GM21717 (cell line): ENCODE results near the gene NCBP3.
"Not testable (repeated sequence)": the region's sequence is repeated elsewhere in the genome, so short reads cannot be mapped to it uniquely, and the experiment has no call there.

Experiments
- ATAC-seq: cut with Tn5 transposase; IDR thresholded peaks from one replicate; pipeline ENCODE4 v1.9.1; 2021; ENCODE audit warnings: mild to moderate bottlenecking, moderate library complexity; ENCODE audit not compliant: unreplicated experiment

NCBP3 gene

DNA sequence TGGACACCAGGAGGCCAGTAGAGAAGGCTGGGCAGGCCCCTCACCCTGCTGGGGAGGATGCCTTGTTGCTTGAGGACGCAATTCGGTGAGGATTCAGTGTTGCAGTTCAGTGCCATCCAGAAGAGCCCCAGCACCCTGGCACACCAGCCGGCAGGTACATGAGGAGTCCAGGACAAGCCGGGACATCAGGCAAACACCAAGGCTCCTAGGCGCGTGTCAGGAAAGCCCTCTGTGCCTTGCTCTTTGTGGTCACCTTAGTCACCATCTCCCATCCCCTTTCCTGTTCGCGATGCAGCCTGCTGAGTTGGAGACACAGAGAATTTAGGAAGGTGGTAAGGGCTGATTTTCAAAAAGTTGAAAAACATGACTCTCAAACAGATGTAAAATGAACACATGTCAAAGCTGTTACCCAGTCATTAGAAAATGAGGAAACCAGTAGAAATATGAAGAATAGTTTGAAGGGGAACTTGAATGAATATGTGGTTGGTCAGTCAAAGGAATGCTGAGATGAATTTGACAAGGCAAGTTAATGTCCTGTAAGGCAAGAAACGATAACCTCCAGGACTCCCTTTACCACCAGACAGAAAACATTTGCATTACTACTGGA lies 2.3 kb upstream of the NCBP3 start:
- ATAC-seq = no peak

DNA sequence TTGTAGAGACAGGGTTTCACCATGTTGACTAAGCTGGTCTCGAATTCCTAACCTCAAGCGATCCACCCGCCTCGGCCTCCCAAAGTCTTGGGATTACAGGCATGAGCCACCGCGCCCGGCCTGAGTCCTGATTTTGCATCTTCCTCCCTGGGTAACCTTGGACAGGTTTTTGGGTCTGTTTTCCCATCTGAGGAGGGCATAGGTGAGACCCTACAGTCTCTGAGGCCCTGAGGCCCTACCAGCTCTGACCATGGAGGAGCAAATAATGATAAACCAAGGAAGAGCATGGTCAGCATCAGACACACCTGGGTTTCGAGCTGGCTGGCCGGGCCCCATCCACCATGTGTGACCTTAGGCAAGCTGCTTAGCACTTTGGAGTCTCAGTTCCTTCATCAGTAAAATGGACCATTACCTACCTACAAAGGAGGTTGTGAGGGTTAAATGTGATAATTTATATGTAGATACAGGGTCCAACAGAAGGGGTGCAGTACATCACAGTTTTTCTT lies 1.2 kb upstream of the NCBP3 start:
- no peak for ATAC-seq

DNA sequence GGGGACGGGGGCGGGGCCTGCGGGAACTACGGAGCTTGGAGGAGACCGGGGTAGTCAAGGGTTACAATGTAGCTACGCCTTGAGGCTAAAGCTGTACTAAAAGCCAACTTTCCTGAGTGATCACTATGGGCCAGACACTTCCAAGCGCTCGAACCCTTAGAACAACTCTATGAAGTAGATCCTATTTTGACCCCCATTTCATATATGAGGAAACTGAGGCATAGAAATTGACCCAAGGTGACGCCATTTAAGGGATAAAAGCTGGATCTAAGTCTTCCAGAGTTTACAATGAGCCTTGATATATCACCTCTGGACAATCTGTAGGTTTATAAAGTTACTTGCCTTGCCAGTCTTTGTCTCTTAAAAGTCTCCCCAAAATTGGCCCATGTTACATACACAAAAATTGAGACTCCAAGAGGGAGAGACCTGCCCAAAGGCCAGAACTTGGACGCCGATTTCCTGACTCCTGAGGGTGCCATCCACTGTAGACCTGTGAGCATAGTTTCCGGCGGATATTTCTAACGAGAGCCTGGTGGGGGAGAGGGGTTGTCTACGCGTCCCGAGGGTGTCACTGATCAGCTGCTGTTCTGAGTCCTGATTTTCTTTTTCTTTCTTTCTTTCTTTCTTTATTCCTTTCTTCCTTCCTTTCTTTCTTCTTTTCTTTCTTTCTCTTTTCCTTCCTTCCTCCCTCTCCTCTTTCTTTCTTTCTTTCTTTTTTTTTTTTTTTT lies 555 bp upstream of the NCBP3 start:
- no peak for ATAC-seq

DNA sequence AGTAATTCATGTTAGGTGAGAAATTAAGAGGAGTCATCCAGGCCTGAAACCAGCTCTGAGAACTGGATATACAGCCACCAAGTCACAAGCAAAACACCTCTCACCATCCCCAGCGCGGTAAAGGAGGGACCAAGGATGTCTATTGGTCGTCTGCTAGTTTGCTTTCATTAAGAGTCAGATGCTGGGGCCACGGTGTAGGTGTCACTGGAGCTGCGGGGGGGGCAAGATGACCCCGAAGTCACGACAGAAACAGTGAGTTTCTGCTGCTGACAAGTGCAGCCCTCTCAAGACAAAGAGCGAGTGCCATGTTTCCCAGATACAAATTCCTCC lies 790 bp downstream of the NCBP3 start:
- ATAC-seq = peak; percentile 19

DNA sequence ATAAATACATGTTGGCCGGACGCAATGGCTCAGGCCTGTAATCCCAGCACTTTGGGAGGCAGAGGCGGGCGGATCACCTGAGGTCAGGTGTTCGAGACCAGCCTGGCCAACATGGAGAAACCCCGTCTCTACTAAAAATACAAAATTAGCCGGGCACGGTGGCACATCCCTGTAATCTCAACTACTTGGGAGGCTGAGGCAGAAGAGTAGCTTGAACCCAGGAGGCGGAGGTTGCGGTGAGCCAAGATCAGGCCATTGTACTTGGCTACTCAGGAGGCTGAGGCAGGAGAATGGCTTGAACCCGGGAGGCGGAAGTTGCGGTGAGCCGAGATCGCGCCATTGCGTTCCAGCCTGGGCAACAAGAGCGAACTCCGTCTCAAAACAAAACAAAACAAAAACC lies 1.5 kb downstream of the NCBP3 start:
- ATAC-seq = not testable (repeated sequence)

DNA sequence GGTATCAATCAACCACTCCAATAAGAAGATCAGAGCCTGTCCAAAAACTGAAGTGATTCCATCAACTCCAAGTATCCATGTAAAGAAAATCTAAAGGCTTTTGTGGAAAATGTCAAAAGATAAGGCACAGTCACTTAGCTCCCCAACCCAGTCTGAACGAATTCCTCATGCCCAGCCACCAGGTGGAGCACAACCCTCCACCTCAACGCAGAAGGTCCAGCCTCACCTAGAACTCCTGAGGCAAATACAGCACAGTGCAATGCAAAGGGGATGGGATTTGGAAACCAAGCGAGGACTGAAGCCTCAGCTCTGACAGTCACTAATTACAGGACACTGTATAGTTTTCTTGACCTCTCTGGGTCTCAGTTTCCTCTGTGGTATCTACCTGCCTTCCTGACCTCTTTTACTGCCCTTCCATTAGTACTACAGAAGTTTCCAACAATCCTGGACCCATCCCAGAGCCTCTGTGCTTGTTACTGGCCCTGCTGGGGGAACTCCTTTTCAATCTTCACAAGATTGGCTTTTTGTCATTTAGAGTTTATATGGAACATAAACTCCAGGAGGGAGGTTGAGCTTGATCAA lies 2.0 kb downstream of the NCBP3 start:
- ATAC-seq = no peak

DNA sequence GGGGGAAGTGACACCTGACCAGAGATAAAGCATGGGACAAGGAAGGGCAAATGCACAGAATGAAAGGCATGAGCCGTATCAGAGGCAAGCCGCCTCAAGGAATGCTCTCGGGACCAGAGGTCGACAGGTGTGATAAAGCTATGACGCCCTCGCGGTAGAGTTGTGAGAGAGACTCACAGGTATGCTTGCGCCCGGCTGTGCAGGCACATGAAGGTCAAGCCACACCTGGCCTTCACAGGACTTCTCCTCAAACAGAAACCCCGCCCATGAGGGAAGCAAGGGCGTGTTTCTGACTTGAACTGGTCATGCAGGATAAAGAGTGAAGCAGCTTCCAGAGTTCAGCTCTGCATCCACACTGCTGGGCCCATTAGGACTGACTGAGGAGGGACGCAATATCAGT lies 7.8 kb downstream of the NCBP3 start:
- no peak for ATAC-seq

DNA sequence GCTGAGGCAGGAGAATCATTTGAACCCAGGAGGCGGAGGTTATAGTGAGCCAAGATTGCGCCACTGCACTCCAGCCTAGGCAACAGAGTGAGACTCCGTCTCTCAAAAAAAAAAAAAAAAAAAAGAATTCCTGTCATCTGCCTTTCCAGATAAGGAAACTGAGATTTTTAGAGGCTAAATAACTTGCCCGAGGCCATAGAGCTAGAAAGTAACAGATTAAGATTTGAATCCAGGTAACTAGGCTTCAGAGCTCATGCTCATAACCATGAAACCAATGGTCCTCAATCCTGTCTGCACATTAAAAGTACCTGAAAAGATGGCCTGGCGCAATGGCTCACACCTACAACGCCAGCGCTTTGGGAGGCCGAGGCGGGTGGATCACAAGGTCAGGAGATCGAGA lies 9.5 kb downstream of the NCBP3 start:
- ATAC-seq = no peak

DNA sequence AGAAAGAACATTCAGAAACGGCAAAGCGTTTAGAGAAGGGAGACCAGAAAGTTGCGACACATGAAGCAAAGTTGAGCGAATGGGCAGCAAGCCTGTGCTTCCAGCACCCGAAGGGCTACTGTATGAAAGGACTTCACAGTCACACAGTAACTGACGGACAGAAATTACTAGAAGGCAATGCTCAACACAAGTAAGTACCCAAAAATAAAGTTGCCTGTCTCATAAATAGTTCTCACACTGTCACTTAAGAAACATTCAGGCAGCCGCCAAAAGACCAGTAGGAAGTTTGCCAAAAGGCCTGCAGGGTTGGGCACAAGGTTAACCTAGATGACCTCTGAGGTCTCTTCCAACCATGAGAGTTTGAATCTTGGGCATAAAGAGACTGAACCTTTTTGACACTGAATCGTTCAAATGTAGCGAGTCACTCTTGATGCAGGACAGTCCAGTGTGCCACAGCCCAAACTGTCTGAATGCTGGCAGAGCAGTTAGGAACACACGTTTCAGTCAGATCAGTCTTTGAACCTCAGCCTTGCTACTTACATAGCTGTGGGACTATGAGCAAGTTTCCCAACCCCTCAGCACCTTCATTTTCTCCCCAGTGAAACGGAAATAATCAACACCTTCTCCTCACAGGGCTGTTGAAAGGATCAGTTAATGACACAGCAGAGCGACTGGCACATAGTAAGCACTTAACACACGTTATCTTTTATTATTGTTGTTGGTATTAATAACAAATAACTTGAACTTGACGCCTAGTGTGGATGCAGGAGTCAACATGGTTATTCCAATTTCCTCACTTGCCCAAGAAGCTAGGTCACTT lies 10.4 kb downstream of the NCBP3 start:
- ATAC-seq = no peak

DNA sequence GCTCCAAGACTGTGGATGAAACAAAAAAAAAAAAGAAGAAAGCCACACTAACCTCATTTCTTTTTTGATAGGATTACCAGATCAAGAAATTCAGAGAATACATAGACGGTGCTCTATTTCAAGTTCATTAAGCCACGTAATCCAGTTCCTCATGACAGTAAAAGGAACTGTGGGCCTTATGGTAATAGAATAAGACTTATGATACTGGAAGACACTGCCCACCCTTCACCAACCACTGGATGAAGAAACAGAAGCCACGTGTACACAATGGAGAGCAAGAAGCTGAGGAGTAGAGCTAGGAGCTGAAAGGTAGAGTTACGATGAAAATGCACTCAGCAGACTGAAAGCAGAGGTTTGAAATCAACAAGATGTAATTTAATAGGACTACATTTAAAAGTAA lies 11.2 kb downstream of the NCBP3 start:
- ATAC-seq = no peak

DNA sequence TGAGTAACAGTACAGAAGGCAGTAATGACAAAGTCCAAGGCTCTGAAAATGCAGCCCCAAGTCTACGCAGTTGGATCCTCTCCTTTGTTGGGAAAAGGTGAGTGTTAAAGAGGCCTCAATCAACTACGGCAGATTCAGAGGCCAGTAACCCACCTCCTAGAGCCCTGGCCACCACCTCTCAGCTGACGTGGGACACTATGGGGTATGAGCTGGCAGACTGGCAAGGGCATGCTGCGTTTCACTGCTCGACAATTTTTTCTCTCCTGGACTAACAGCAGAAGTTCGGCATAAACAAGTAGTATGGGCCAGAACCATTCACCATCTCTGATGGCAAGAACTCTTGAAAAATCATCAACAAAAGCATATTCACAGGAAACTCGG lies 17.2 kb downstream of the NCBP3 start:
- ATAC-seq = no peak

DNA sequence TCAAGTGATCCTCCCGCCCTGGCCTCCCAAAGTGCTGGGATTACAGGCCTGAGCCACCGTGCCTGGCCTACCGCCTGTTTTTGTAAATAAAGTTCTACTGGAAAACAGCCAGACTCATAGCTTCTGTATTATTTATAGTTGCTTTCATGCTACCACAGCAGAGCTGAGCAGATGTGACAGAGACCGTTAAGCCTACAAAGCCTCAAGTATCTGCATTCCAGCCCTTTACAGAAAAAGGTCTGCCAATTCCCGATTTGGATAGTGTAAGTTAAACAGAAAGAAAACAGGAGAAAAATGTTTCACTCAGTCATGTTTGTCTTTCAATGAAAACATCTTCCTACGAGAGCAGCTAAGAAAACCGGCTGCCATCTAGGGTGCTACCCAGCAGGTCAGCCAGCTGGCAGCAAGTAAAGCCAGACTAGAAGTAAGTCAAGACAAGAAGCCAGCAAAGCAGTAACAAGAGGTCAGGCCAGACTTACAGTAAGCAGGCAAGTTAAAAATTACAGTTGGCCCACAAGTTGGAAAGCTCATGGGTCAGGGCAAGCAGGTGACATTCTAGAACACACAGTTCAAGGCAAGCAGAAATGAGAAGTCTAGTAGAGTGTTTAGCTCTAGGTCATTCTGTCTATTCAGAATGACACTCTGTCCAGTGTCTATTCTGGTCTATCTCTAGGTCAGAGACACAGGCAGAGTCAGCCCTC lies 17.7 kb downstream of the NCBP3 start:
- ATAC-seq = no peak

DNA sequence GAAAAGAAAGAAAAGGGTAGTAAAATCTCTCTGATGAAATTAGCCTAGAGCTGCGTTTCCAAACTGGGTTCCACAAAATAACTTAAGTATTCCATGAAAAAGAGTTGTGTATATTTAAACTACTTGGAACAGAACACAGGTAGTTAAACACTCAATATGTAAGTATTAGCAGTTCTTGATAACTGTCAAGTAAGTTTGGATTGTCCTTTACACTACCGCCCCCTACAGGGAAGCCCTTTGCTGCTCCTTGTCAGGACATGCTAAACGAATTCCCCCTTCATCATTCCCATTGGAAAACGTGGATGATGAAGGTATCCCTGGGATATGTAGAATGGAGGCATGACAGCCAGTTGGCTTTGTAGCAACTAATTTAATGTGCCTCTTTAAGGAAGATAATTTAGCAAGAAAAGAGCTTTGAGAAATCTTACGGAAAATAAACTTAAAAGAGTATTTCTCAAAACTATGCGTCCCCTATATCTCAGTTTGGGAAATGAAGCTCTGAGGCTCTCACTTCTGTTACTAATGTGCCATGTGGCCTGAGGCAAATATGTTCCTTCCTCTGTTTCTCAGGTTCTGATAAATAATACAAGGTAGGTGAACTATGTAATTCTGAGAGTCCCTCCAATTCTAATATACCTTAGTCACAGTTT lies 18.8 kb downstream of the NCBP3 start:
- ATAC-seq = no peak

DNA sequence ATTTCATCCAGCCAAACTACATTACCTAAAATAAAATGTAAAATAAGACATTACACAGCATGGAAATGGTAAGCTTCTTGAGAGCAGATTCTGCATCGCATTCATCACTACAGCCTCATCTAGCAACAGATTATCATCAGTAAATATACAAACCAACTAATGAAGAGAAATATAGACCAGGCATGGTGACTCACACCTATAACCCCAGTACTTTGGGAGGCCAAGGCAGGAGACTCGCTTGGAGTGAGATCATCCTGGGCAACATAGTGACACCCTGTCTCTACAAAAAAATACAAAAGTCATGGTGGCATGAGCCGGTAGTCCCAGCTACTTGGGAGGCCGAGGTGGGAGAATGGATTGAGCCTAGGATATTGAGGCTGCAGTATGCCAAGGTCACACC lies 19.9 kb downstream of the NCBP3 start:
- no peak for ATAC-seq

DNA sequence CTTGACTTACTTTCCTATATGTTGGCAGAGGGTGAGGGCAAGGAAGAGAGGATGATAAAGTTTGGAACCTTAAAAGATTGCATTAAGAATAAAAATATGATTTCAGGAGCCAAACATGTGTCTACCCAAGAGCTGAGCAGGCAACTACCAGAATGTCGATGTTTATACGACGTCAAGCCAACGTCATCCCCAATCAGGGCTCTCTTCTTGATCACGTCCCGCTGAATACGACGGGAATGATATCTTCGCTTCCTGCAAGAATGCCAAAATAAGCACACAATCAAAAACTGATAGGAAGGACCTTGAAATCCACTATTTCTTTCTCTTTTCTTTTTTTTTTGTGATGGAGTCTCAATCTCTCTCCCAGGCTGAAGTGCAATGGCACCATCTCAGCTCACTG lies 24.9 kb downstream of the NCBP3 start:
- no peak for ATAC-seq

DNA sequence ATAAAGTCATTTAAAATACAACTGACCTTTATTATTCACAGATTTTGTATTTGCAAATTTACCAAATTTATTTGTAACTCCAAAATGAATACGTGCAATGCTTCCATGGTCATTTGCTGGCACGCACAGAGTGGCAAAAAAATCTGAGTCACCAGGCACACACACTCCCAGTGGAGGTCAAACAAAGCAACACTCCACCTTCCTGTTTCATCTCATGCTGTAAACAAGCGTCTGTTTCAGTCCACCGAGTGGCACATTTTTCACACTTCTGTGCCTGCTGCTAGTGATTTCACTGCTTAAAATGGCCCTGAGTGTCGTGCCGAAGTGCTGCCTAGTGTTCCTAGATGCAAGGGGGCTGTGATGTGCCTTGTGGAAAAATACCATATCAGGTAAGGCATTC lies 27.3 kb downstream of the NCBP3 start:
- ATAC-seq = no peak

DNA sequence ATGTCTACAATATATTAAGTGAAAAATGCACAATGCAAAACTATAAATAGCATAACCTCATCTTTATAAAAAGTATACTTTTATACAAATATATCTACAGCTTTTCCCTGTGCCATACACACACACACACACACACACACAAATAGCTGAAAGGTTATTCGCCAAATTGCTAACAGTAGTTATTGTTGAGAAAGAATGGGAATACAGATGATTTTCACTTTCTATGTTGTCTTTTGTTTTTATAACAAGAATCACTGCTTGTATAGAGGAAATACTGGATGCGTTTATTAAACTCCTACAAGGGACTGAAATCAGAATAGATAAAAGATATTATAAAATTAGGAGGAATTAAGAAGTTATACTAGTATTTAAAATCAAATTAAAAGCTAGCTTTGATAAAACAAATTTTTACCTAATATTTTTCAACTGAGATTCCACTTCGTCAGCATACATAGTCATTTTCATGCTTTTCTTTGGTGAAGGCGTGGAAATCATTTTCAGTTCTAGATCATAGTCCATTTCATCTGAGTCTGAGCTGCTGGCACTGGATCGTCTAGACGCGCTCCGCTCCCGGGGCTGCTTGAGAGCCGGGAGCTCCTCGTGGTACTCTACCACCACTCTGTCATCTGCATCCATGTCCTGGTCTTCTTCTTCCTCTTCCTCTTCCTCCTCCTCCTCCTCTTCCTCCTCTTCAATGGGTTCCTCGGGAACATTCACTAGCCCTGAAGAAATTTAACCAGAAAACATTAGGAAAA lies 28.0 kb downstream of the NCBP3 start:
- no peak for ATAC-seq

DNA sequence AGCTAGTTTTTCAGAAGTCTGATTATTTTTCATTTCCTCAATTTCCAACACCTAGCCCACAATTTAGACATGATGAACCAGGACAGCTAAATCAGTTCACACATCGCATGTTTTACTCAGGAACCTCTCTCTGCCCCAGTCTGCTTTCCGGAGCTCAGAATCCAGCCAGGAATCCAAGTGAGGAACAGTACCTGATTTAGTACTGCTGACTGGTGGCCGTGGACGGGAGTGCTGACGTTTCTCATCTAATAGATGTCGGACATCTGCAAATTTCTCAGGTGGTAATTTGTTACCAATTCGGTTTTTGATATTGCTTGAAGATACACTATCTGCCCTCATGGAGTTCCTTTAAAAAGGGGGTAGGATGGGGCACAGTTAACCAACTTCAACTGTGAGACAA lies 30.1 kb downstream of the NCBP3 start:
- no peak for ATAC-seq

DNA sequence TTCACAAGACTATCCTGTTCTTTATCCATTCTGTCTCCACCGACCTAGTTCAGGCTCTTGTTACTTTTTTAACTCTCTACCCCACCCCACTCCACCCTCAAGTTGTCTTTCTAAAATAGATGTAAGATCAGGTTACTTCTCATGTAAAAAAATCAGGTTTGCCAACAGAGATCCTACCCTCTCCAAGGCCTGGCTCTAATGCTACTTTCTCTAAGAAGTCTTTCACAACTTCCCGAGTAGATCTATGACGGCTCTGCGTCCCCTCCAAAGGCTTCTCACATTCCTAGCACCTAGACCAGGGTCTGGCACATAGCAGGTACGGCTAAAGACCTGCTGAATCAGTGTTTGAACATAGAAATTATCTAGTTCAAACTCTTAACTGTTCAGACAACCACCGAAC lies 30.9 kb downstream of the NCBP3 start:
- no peak for ATAC-seq

DNA sequence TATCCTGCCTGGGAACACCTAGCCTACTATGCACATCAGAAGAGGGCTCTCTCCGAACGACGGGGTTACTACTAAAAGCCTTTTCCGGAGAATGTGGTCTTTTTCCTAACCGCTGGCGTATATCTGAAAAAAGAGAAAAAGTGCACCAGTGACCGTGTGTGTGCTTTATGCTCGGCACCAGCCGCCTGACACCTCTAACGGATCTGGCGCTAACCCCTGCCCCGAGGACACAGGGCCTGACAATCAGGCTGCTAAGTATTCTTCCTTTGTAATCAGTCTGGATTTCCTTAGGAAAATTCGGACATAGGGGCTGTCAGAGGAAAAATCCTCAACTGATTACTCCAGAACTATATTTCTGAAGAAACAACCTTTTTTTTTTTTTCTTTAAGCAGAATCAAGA lies 31.7 kb downstream of the NCBP3 start:
- no peak for ATAC-seq
